ENCODE data around the gene EVI5.
"Not testable (repeated sequence)": the region's sequence is repeated elsewhere in the genome, so short reads cannot be mapped to it uniquely, and the experiment has no call there.

Gene EVI5

GRCh38 chr1:92791487-92792066 lies 6.7 kb upstream of the EVI5 start:
- no peak for DNase-seq

DNA sequence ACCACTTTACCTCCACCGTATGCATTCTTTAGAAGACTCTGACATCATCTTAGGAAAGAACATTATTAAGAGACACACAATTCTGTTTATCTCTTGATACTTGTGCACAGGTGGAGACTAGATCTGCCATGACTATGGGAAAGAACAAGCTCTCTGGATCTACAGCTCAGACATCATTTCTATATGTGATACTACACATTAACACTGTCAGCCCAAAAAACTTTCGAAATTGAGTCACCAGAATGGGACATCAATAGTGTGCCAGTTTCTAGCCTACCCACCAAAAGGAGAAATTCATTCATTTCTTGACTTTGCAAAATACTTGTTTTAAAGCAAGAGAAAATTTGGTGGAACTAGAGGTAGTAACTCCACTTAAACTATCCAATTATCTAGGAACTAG lies 6.0 kb upstream of the EVI5 start:
- no peak for DNase-seq

GRCh38 chr1:92790081-92790480 lies 5.2 kb upstream of the EVI5 start:
- DNase-seq, result no peak

- DNase-seq, result no peak
Observed at GRCh38 chr1:92786111-92786901, 1.4 kb upstream of the EVI5 start.

DNA sequence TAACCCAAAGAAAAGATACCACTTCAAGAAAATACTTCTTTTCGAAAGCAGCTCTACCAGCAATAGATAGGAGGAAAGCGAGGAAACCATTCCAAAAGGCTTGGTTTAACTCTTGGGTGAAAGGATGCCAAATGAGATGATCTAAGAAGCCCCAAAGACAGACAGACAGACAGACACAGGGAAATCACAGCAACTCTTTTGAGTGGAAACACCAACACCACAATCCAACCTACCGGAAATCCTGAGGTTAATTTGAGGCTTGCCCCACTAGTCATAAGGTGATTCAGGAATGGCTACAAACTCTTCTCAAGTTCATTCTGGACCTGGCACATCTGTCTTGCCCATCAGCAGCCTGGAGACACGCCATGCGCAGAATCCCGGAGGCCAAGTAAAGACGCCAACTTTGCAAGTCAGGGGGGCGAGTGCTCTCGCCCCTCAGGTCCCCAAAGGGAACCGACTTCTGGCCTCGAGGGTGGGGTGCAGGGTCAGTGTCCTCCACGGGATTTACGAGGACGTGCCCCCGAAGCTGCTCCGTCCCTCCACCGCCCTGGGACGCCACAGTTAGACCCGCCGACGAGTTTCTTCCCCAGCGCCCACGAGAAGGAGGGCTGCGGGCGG lies 778 bp downstream of the EVI5 start:
- DNase-seq, result no peak

- DNase-seq, result not testable (repeated sequence)
Observed at GRCh38 chr1:92783550-92783949, 1.4 kb downstream of the EVI5 start.

DNA sequence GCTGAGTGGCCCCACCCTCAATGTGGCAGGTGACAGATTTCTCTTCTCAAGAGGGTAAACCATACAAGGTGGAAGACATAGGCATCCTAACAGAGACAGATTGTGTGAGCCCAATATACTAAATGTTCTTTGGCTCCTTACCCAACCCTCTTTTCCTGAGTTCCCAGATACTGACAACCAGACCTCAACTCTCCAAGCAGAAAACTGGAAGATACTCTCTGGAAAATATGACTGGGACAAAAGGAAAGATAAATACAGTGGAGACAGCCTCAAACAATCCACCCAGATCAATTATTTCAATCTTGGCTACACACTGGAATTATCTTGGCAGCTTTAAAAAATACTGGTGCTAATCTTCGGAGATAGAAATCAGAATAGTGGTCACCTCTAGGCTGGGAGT lies 6.5 kb downstream of the EVI5 start:
- no peak for DNase-seq

- DNase-seq, result no peak
Observed at GRCh38 chr1:92774407-92774806, 10.5 kb downstream of the EVI5 start.

GRCh38 chr1:92773749-92774148 lies 11.2 kb downstream of the EVI5 start:
- not testable (repeated sequence) for DNase-seq

- no peak for DNase-seq
Observed at GRCh38 chr1:92769856-92770255, 15.1 kb downstream of the EVI5 start.

- DNase-seq, result no peak
Observed at GRCh38 chr1:92768915-92769314, 16.0 kb downstream of the EVI5 start.

DNA sequence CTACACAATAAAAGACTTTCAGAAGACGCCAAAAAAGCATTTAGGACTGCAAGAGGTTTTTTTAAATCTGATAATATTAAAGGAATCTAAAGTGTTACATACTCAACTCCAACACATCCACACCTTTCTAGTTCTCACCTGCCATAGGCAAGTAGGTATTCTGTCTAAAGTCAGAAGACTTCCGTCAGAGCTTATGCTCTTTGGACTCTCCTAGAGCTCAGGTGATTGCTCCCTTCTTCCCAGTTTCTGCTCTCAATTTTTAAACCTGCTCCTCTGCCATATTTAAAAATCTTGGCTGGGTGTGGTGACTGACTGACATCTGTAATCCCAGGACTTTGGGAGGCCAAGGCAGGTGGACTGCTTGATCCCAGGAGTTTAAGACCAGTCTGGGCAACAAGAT lies 16.6 kb downstream of the EVI5 start:
- DNase-seq, result no peak

- DNase-seq, result no peak
Observed at GRCh38 chr1:92764116-92764515, 20.8 kb downstream of the EVI5 start.

DNA sequence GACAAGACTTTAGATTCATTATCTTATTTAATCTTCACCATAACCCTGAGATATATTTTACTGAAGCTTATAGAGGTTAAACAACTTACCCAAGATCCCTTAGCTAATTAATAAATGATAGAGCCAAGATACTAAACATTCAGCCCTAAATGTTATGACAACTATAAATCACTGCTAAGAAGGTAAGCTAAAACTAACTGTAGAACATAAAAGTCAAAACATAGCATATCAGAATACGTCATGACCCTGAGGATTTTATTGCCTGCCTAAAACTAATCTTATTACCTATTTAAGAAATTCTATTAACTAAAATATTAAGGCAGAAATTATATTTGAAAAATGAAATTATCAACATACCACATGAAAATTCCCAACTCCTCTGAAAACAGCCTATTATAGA lies 22.6 kb downstream of the EVI5 start:
- no peak for DNase-seq

DNA sequence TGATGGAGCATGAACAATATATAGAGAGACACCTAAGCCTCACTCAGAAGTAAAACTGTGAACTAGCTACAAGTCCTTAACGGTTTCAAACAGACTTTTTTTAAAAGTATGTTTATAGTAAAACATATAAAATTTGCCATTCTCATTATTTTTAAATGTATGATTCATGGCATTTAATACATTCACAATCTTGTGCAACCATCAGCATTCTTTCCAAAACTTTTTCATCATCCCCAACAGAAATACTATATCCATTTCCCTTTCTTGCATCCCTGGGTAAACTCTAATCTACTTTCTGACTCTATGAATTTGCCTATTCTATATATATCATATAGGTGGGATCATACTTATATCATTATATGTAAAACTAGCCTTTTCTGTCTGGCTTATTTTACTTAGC lies 25.5 kb downstream of the EVI5 start:
- DNase-seq, result no peak

GRCh38 chr1:92756537-92756936 lies 28.4 kb downstream of the EVI5 start:
- no peak for DNase-seq

DNA sequence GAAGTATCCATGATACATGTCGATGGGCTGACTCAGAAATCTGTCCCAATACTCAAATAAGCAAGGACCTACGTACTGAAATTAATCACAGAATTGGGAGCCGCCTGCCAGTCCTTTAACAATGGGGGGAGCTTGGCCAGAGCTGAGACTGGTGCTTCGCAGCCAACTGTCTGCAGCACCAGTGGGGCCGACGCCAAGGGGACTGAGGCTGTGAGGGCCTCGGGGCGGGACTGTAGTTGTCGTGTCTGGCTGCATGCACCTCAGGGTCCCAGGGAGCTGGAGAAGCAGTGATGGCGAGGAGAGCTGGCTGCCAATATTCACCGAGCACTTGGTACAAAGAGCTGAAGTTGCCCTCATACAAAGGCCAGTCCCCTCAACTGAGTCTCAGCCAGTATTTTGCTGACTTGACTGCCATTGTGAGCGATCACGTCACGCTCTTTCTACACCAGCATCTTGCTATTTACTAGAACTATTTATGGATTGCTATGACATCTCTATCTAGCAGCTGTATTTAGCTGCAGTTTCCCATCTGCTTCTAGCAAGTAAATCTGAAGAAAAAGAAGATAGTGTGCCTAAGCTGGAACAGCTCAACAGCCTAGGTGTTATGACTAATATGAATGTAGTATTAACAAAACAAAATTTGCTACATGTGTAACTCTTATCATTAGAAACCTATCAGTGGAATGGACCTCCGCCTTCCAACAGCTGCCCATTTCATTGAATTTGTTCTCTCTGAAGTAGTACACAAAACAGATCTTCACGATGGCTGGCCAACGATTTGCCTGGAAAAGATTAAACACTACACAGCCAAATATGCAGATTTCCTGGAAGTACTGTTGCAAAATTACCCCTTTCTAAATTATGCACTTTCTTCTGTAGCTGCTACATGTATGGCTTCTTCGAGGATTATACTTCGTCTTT lies 29.1 kb downstream of the EVI5 start:
- no peak for DNase-seq

DNA sequence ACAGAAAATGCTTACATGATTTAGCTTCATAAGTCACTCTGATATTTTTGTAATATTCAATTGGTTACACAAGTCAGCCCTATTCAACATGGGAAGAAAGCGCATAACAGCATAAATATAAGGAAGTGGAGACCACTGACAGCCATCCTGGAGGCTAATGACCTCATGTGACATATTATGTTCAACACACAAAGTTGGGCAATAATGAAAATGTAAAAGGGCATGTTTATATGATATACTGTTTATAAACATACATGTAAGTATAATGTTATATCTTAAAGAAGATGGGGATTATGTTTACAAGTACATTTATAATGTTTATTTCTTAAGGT lies 30.2 kb downstream of the EVI5 start:
- DNase-seq, result no peak

- no peak for DNase-seq
Observed at GRCh38 chr1:92754000-92754718, 30.7 kb downstream of the EVI5 start.

DNA sequence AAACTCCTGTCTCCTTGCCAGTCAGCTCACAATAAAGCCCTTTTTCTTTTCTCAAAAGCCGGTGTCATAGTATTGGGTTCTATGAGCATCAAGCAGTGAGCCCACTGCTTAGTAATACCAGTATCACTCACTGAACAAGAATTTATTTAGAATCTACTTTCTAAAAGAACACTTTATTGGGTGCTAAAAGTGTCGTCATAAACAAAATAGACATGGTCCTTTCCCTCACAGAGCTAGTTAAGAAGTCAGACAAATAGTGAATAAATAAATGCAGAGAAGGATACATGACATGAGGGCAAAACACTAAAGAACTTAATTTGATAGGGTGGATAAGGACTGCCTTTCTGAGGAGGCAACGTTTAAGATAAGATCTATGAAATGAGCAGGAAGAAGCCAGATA lies 32.2 kb downstream of the EVI5 start:
- DNase-seq, result no peak

DNA sequence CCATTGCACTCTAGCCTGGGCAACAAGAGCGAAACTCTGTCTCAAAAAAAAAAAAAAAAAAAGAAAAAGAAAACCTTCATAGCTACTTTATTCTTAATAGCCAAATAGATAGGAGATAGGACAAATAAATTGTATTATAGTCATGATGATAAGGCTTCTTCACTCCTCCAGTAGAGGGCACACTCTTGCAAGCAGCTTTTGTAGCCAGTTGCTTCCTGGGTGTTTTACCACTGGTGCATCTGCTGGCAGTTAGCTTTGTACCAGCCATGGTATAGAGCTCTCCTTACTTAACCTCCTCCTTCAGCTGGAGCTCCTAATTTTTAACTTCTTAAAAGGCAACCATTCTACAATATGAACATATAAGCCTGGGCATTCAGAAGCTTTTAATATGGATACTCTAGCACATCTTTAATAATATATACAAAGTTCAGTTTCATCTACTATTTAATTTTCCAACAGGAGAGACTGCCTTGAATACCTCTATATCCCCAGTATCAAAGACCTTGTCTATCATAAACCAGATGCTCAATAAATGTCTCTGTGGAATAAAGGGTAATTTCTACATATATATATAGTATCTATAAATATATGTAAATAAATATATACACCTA lies 35.8 kb downstream of the EVI5 start:
- peak; percentile 15 for DNase-seq

- no peak for DNase-seq
Observed at GRCh38 chr1:92748138-92748537, 36.8 kb downstream of the EVI5 start.
